Prostate gland (tissue), 2 donors: ENCODE data around the gene TNFAIP8.

Experiments used
- CTCF ChIP-seq, 4 experiments: fragments of 200-600 bp in 2 of 4; fragments of 450-650 bp in 2 of 4; sonication (generic) in 2 of 4; IDR thresholded peaks; 1 replicate in 3 of 4; 2 replicates in 1 of 4; pipeline ENCODE4 v1.5.1; 2016 to 2019; ENCODE audit warnings: antibody characterized with exemption in 4 of 4, mild to moderate bottlenecking in 2 of 4, moderate library complexity in 2 of 4
- POLR2A ChIP-seq: fragments of 450-650 bp; IDR thresholded peaks from one replicate; pipeline ENCODE4 v1.6.1; 2016; ENCODE audit warnings: antibody characterized with exemption, mild to moderate bottlenecking

DNA sequence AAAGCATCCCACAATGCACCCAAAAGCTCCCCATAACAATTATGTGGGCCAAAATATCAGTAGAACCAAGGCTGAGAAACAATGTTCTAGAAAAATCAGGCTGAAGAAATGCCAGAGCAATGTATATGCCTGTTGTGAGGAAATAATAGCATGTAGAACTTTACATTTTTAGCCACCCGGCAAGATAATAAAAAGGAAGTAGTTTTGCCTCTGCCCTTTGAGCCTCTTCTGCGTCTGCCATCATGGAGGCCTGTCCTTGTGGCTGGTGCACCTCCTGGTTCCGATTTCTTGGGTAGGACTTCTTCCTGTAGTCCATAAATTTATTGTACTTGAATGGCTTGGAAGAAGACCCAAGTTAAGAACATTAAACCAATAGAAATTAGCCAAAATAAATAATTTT lies 38.9 kb upstream of the TNFAIP8 start:
- TF ChIP-seq CTCF (IDR thresholded peaks at IDR 0.05) (no peak), POLR2A (no peak)
